ENCODE data around the gene NFKB1. TPM values are rescaled to one million over a fixed set of nuclear protein-coding genes. Genes with fewer than 3 reads are reported as not detected.
"Not testable (repeated sequence)": the region's sequence is repeated elsewhere in the genome, so short reads cannot be mapped to it uniquely, and the experiment has no call there.

The NFKB1 gene
- total RNA-seq, 2 experiments from 2014 or later = 84.7 to 88.1 TPM

DNA sequence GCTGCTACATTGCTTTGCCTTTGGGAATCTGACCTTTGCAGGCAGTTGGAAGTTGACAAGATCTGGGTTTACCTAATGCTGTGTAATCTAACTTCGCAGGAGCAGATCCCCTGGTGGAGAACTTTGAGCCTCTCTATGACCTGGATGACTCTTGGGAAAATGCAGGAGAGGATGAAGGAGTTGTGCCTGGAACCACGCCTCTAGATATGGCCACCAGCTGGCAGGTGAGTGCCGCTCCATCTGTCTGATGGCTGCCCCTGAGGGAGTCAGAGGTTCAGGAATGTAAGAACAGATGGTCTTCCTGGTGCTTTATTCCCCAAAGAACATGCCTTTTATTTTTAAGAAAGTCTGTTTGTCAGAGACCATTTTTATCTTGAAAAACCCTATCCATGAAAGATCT is 109.3 kb downstream of the NFKB1 start:
- H3K36me3 Mint-ChIP-seq (ENCODE audit: low read depth) = peaks cover 91% of the 10 kb centered on the region
- POLR2A ChIA-PET = interaction anchor here (0.6 to 7.0 kb wide), 5 partner anchors 11 to 109 kb away, joined by 3 to 73 read pairs (median 37); partner anchors contain the start of gene NFKB1
- no peak overlapping the region for H3K4me3 Mint-ChIP-seq
- no peak for DNase-seq
- CTCF ChIA-PET = interaction anchor here (0.5 to 1.6 kb wide), 4 partner anchors 14 to 108 kb away, joined by 3 to 7 read pairs (median 4); no protein-coding TSS in a partner anchor
- peak overlapping the region; percentile 91 for H3K27ac Mint-ChIP-seq
- H3K27me3 Mint-ChIP-seq = no peaks in the 10 kb centered on the region
- peaks cover 89% of the 10 kb centered on the region for H3K4me1 Mint-ChIP-seq
- no peaks in the 10 kb centered on the region for H3K9me3 Mint-ChIP-seq

DNA sequence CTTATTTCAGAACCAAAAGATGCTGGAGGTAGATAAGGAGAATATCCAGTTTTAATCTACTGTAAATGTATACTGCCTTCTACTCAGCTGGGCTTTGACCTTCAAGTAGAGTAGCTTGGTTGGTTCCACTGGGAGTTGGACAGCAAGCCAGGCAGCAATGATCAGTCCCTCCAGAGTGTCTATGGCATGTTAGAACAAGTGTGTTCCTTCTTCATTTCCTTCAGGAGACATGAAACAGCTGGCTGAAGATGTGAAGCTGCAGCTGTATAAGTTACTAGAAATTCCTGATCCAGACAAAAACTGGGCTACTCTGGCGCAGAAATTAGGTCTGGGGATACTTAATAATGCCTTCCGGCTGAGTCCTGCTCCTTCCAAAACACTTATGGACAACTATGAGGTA is 111.1 kb downstream of the NFKB1 start:
- no peak for DNase-seq
- Mint-ChIP-seq H3K4me3 (peak overlapping the region; percentile 84), H3K4me1 (peaks cover 90% of the 10 kb centered on the region), H3K9me3 (no peaks in the 10 kb centered on the region), H3K27me3 (no peaks in the 10 kb centered on the region), H3K36me3 (ENCODE audit: low read depth) (peaks cover 92% of the 10 kb centered on the region), H3K27ac (peak overlapping the region; percentile 91)
- ChIA-PET CTCF (interaction anchor here (0.7 to 2.1 kb wide), 14 partner anchors 9 to 479 kb away, joined by 3 to 8 read pairs (median 5); partner anchors contain the start of genes NFKB1 and SLC39A8), POLR2A (interaction anchor here (0.7 to 7.0 kb wide), 14 partner anchors 10 to 267 kb away, joined by 3 to 73 read pairs (median 12); partner anchors contain the start of genes CISD2, MANBA, NFKB1 and SLC39A8)

DNA sequence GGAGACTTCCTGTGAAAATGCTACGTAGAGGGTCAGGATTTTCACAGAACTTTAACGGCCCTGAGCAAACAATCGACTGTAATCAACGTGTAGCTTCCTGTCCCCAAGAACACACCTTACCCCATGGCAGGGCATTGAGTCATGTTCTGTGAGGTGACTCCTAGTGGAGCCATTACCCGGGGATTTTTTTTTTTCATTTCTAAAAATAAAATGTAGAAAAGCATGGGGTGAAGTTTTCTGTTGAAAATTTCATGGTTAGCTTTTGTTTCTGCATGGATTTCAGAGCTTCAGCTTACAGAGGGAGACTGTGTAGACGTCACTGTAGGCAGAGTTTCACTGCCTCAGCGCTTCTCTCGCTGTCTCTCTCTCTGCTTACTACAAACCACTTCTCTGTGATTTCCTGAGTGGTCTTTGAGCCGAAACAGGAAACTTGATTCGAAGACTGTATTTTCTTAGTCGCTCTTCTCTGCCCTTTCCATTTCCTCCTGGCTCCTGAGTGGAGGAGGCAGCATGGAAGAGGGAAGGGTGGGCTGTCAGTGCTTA is 111.7 kb downstream of the NFKB1 start:
- ChIA-PET CTCF (interaction anchor here (0.7 to 2.1 kb wide), 15 partner anchors 8 to 478 kb away, joined by 3 to 8 read pairs (median 5); partner anchors contain the start of genes NFKB1 and SLC39A8), POLR2A (interaction anchor here (0.7 to 7.0 kb wide), 17 partner anchors 8 to 467 kb away, joined by 3 to 73 read pairs (median 4); partner anchors contain the start of genes CISD2, MANBA, NFKB1 and SLC39A8)
- peak overlapping the region; percentile 91 for H3K27ac Mint-ChIP-seq
- H3K27me3 Mint-ChIP-seq = no peaks in the 10 kb centered on the region
- peaks cover 89% of the 10 kb centered on the region for H3K36me3 Mint-ChIP-seq (ENCODE audit: low read depth)
- peak overlapping the region; percentile 84 for H3K4me3 Mint-ChIP-seq
- DNase-seq = peak; percentile 59
- H3K9me3 Mint-ChIP-seq = no peaks in the 10 kb centered on the region
- H3K4me1 Mint-ChIP-seq = peaks cover 85% of the 10 kb centered on the region

- peaks cover 74% of the 10 kb centered on the region for H3K36me3 Mint-ChIP-seq (ENCODE audit: low read depth)
- peak overlapping the region; percentile 91 for H3K27ac Mint-ChIP-seq
- peak; percentile 74 for DNase-seq
- ChIA-PET CTCF (interaction anchor here (0.6 kb wide), 1 partner anchor 269 kb away, joined by 3 read pairs; no protein-coding TSS in a partner anchor), POLR2A (interaction anchor here (0.8 to 7.0 kb wide), 5 partner anchors 15 to 213 kb away, joined by 3 to 73 read pairs (median 37); partner anchors contain the start of genes NFKB1 and UBE2D3)
- H3K4me1 Mint-ChIP-seq = peaks cover 77% of the 10 kb centered on the region
- H3K4me3 Mint-ChIP-seq = peak overlapping the region; percentile 84
- H3K9me3 Mint-ChIP-seq = no peaks in the 10 kb centered on the region
- H3K27me3 Mint-ChIP-seq = no peaks in the 10 kb centered on the region
Observed at GRCh38 chr4:102614801-102615200, 113.6 kb downstream of the NFKB1 start.

DNA sequence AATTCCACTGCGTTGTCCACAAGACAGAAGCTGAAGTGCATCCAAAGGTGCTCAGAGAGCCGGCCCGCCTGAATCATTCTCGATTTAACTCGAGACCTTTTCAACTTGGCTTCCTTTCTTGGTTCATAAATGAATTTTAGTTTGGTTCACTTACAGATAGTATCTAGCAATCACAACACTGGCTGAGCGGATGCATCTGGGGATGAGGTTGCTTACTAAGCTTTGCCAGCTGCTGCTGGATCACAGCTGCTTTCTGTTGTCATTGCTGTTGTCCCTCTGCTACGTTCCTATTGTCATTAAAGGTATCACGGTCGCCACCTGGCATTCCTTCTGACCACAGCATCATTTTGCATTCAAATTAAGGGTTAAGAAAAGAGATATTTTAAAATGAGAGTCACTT is 115.5 kb downstream of the NFKB1 start:
- ChIA-PET POLR2A (interaction anchor here (0.6 to 7.0 kb wide), 3 partner anchors 29 to 210 kb away, joined by 3 to 73 read pairs (median 7); partner anchors contain the start of gene UBE2D3), CTCF (interaction anchor here (0.6 kb wide), 2 partner anchors 9 to 126 kb away, joined by 3 to 5 read pairs; no protein-coding TSS in a partner anchor)
- DNase-seq = peak; percentile 48
- no peak overlapping the region for H3K4me3 Mint-ChIP-seq
- H3K36me3 Mint-ChIP-seq (ENCODE audit: low read depth) = peaks cover 58% of the 10 kb centered on the region
- peak overlapping the region; percentile 73 for H3K27ac Mint-ChIP-seq
- H3K27me3 Mint-ChIP-seq = no peaks in the 10 kb centered on the region
- H3K4me1 Mint-ChIP-seq = peaks cover 68% of the 10 kb centered on the region
- H3K9me3 Mint-ChIP-seq = no peaks in the 10 kb centered on the region

- H3K27me3 Mint-ChIP-seq, DNase-seq, H3K4me3 Mint-ChIP-seq, H3K9me3 Mint-ChIP-seq, H3K27ac Mint-ChIP-seq, CTCF ChIA-PET: not testable (repeated sequence)
- POLR2A ChIA-PET = interaction anchor here (1.3 kb wide), 1 partner anchor 32 kb away, joined by 3 read pairs; no protein-coding TSS in a partner anchor
- peaks cover 35% of the 10 kb centered on the region for H3K36me3 Mint-ChIP-seq (ENCODE audit: low read depth)
- peaks cover 47% of the 10 kb centered on the region for H3K4me1 Mint-ChIP-seq
Observed at GRCh38 chr4:102619021-102619420, 117.9 kb downstream of the NFKB1 start.

GRCh38 chr4:102619776-102620631 is 118.8 kb downstream of the NFKB1 start:
- POLR2A ChIA-PET = interaction anchor here (1.0 to 1.5 kb wide), 3 partner anchors 14 to 95 kb away, joined by 3 read pairs; no protein-coding TSS in a partner anchor
- H3K4me3 Mint-ChIP-seq, H3K9me3 Mint-ChIP-seq, H3K27me3 Mint-ChIP-seq, DNase-seq: not testable (repeated sequence)
- CTCF ChIA-PET = interaction anchor here (0.9 to 2.0 kb wide), 4 partner anchors 190 to 472 kb away, joined by 3 to 9 read pairs (median 4); no protein-coding TSS in a partner anchor
- H3K4me1 Mint-ChIP-seq = peaks cover 44% of the 10 kb centered on the region
- H3K27ac Mint-ChIP-seq = peak overlapping the region; percentile 32
- H3K36me3 Mint-ChIP-seq (ENCODE audit: low read depth) = peaks cover 26% of the 10 kb centered on the region

- H3K27me3 Mint-ChIP-seq = no peaks in the 10 kb centered on the region
- H3K9me3 Mint-ChIP-seq = no peaks in the 10 kb centered on the region
- no peak overlapping the region for H3K4me3 Mint-ChIP-seq
- peaks cover 44% of the 10 kb centered on the region for H3K4me1 Mint-ChIP-seq
- peaks cover 19% of the 10 kb centered on the region for H3K36me3 Mint-ChIP-seq (ENCODE audit: low read depth)
- peak overlapping the region; percentile 32 for H3K27ac Mint-ChIP-seq
- no peak for DNase-seq
- ChIA-PET CTCF (interaction anchor here (0.9 to 2.0 kb wide), 6 partner anchors 42 to 471 kb away, joined by 3 to 9 read pairs (median 4); no protein-coding TSS in a partner anchor), POLR2A (interaction anchor here (1.0 to 1.5 kb wide), 3 partner anchors 15 to 96 kb away, joined by 3 read pairs; no protein-coding TSS in a partner anchor)
Observed at GRCh38 chr4:102620697-102621497, 119.7 kb downstream of the NFKB1 start.

- DNase-seq = no peak
- POLR2A ChIA-PET = interaction anchor here (1.2 to 1.5 kb wide), 2 partner anchors 11 to 95 kb away, joined by 3 to 4 read pairs; no protein-coding TSS in a partner anchor
- H3K4me1 Mint-ChIP-seq = peaks cover 50% of the 10 kb centered on the region
- peaks cover 1% of the 10 kb centered on the region for H3K36me3 Mint-ChIP-seq (ENCODE audit: low read depth)
- no peak overlapping the region for H3K4me3 Mint-ChIP-seq
- CTCF ChIA-PET = interaction anchor here (1.0 to 6.2 kb wide), 5 partner anchors 10 to 192 kb away, joined by 3 to 51 read pairs (median 36); no protein-coding TSS in a partner anchor
- no peaks in the 10 kb centered on the region for H3K27me3 Mint-ChIP-seq
- H3K27ac Mint-ChIP-seq = no peak overlapping the region
- no peaks in the 10 kb centered on the region for H3K9me3 Mint-ChIP-seq
Observed at GRCh38 chr4:102623622-102624021, 122.5 kb downstream of the NFKB1 start.

GRCh38 chr4:102624505-102624904 is 123.3 kb downstream of the NFKB1 start:
- no peak overlapping the region for H3K27ac Mint-ChIP-seq
- ChIA-PET POLR2A (interaction anchor here (1.1 to 1.2 kb wide), 2 partner anchors 12 to 279 kb away, joined by 3 to 4 read pairs; no protein-coding TSS in a partner anchor), CTCF (interaction anchor here (0.8 to 6.2 kb wide), 8 partner anchors 11 to 193 kb away, joined by 3 to 51 read pairs (median 6); partner anchors contain the start of gene NFKB1)
- no peak overlapping the region for H3K4me3 Mint-ChIP-seq
- no peaks in the 10 kb centered on the region for H3K27me3 Mint-ChIP-seq
- peaks cover 48% of the 10 kb centered on the region for H3K4me1 Mint-ChIP-seq
- no peaks in the 10 kb centered on the region for H3K9me3 Mint-ChIP-seq
- no peaks in the 10 kb centered on the region for H3K36me3 Mint-ChIP-seq (ENCODE audit: low read depth)
- DNase-seq = no peak

GRCh38 chr4:102625232-102625930 is 124.2 kb downstream of the NFKB1 start:
- H3K27me3 Mint-ChIP-seq = no peaks in the 10 kb centered on the region
- POLR2A ChIA-PET = interaction anchor here (0.6 to 0.9 kb wide), 5 partner anchors 13 to 299 kb away, joined by 3 read pairs; partner anchors contain the start of gene NFKB1
- no peaks in the 10 kb centered on the region for H3K36me3 Mint-ChIP-seq (ENCODE audit: low read depth)
- peak overlapping the region; percentile 57 for H3K4me3 Mint-ChIP-seq
- H3K27ac Mint-ChIP-seq = peak overlapping the region; percentile 56
- peaks cover 49% of the 10 kb centered on the region for H3K4me1 Mint-ChIP-seq
- no peaks in the 10 kb centered on the region for H3K9me3 Mint-ChIP-seq
- peak; percentile 81 for DNase-seq
- CTCF ChIA-PET = interaction anchor here (0.6 to 6.2 kb wide), 19 partner anchors 9 to 466 kb away, joined by 3 to 51 read pairs (median 4); partner anchors contain the start of gene NFKB1
